Small intestine (tissue), 7 donors: ENCODE results near the gene MAP2K7. TPM values are rescaled to one million over a fixed set of nuclear protein-coding genes. Genes with fewer than 3 reads are reported as not detected.

ENCODE experiments used
- DNase-seq, 2 donors: peaks; one replicate each; pipeline versions ENCODE4 v3.0.0 to v3.0.0-alpha.2; 2013
- FAIRE-seq: peaks from 2 replicates; lab custom pipeline; 2012; peaks lifted over from hg19 to GRCh38; lab: Jason Lieb, UNC
- H3K27ac ChIP-seq, 3 donors: one replicate each; pipeline ENCODE4 v1.5.1; 2013; ENCODE audit warnings: low read length in 2 of 3, mild to moderate bottlenecking in 2 of 3, control low read depth in 1 of 3, inconsistent platforms in 1 of 3, low read depth in 1 of 3, moderate library complexity in 1 of 3
- H3K27me3 ChIP-seq, 3 donors: one replicate each; pipeline ENCODE4 v1.6.1; 2013; ENCODE audit warnings: low read length in 3 of 3, inconsistent platforms in 1 of 3; ENCODE audit not compliant: control insufficient read depth in 3 of 3, insufficient read depth in 3 of 3
- H3K36me3 ChIP-seq, 3 donors: one replicate each; pipeline ENCODE4 v1.6.1; 2013; ENCODE audit warnings: low read length in 3 of 3, inconsistent platforms in 1 of 3, low read depth in 1 of 3, mild to moderate bottlenecking in 1 of 3, moderate library complexity in 1 of 3; ENCODE audit not compliant: control insufficient read depth in 3 of 3, insufficient read depth in 2 of 3
- H3K4me1 ChIP-seq, 3 donors: one replicate each; pipeline ENCODE4 v1.6.1; 2013; ENCODE audit warnings: low read length in 2 of 3, inconsistent platforms in 1 of 3, low read depth in 1 of 3, mild to moderate bottlenecking in 1 of 3, moderate library complexity in 1 of 3; ENCODE audit not compliant: control insufficient read depth in 3 of 3, insufficient read depth in 2 of 3
- H3K4me3 ChIP-seq, 3 donors: one replicate each; pipeline ENCODE4 v1.5.1; 2013; ENCODE audit warnings: low read length in 3 of 3, control low read depth in 1 of 3, inconsistent platforms in 1 of 3, low read depth in 1 of 3, mild to moderate bottlenecking in 1 of 3, moderate library complexity in 1 of 3
- H3K9me3 ChIP-seq, 2 donors: one replicate each; pipeline ENCODE4 v1.6.1; 2013; ENCODE audit warnings: low read depth in 1 of 2, low read length in 1 of 2; ENCODE audit not compliant: control insufficient read depth in 2 of 2, insufficient read depth in 1 of 2
- WGBS, 3 donors: extraction: QIAGEN DNeasy Blood & Tissue Kit; methylation state at CpG; one replicate each; pipeline ENCODE4 v1.1.7; 2013; 5-methylcytosine and 5-hydroxymethylcytosine counted together
- polyA plus RNA-seq, 4 donors: library from polyadenylated mRNA; stranded (reverse) in 3 of 4; unstranded in 1 of 4; fragments of 200-250 nt in 3 of 4; fragments of 120-200 nt in 1 of 4; gene quantifications; one replicate each; pipeline versions ENCODE4 v1.2.1 to v1.2.3, GENCODE V29; 2013
- donor health status: healthy with polysubstance abuse.
- donor health status: control.
- donor health status: control.
- donor health status: Bipolar disorder and iron deficiency.
- donor health status: healthy.

Gene MAP2K7
- polyA plus RNA-seq, 4 donors, result 17.3 to 27.5 (median 21.6) TPM

DNA sequence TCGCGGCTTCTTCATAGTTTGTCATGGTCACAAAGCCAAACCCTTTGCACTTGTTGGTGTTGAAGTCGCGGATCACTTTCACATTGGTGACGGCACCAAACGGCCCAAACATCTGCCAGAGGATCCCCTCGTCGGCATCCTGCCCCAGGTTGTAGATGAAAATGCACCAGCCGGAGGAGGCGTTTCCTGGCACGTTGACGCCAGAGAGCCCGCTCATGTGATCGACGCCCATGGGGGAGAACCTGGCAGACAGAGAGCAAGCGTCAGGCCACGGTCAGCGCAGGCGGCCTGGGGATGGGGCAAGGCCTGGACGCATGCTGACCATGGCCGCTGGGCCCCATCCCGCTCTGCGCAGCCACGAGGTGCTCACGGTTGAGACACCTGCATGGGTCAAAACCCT, 59.9 kb downstream of the MAP2K7 start:
- Histone ChIP-seq H3K36me3 (peaks cover 17 to 72% (median 22%) of the 10 kb centered on the region in 3 donors), H3K4me1 (peaks cover 0 to 4% (median 0%) of the 10 kb centered on the region in 3 donors), H3K27me3 (no peaks in the 10 kb centered on the region), H3K27ac (no peak overlapping the region), H3K4me3 (no peak overlapping the region), H3K9me3 (no peaks in the 10 kb centered on the region)
- 95 to 97% (median 95%) methylated on average over 25 of the region's 25 CpGs for WGBS, 3 donors
- FAIRE-seq (no peak), DNase-seq (no peak)

Other genes starting within 250 kb of the MAP2K7 start
- 10 to 100 TPM in 1 of 4 donors, 1 to 10 TPM in 1, under 1 TPM in 1, not detected in 1; 0.78 to 10.2 (median 8.1) TPM for gene RETN, start 234.8 kb upstream of the MAP2K7 start, polyA plus RNA-seq
- 1 to 10 TPM in 1 of 4 donors, under 1 TPM in 3; 0.03 to 1.4 (median 0.48) TPM for gene MCEMP1, start 226.8 kb upstream of the MAP2K7 start, polyA plus RNA-seq
- gene TRAPPC5, start 223.0 kb upstream of the MAP2K7 start, polyA plus RNA-seq, result 100 to 1,000 TPM in 2 of 4 donors, 10 to 100 TPM in 2; 47.9 to 166 (median 95.4) TPM
- gene FCER2, start 201.7 kb upstream of the MAP2K7 start, polyA plus RNA-seq, result under 1 TPM in 2 of 4 donors, not detected in 2; 0.27 to 0.90 TPM
- gene CLEC4G, start 171.8 kb upstream of the MAP2K7 start, polyA plus RNA-seq, result 1 to 10 TPM in 1 of 4 donors, under 1 TPM in 2, not detected in 1; 0.18 to 1.9 (median 0.73) TPM
- gene CD209, start 156.3 kb upstream of the MAP2K7 start, polyA plus RNA-seq, result 10 to 100 TPM in 1 of 4 donors, 1 to 10 TPM in 2, under 1 TPM in 1; 0.67 to 13.6 (median 3.3) TPM
- gene CLEC4M, start 140.6 kb upstream of the MAP2K7 start, polyA plus RNA-seq, result under 1 TPM in 2 of 4 donors, not detected in 2; 0.12 to 0.61 TPM
- 1 to 10 TPM; 2.9 to 8.4 (median 5.6) TPM for gene EVI5L, start 73.7 kb upstream of the MAP2K7 start, polyA plus RNA-seq
- gene PRR36, start 29.5 kb upstream of the MAP2K7 start, polyA plus RNA-seq, result under 1 TPM in 2 of 4 donors, not detected in 2; 0.22 to 0.47 TPM
- under 1 TPM; 0.27 to 0.71 (median 0.60) TPM for gene LRRC8E, start 15.4 kb upstream of the MAP2K7 start, polyA plus RNA-seq
- gene TGFBR3L, start 11.0 kb downstream of the MAP2K7 start, polyA plus RNA-seq, result 1 to 10 TPM in 1 of 4 donors, under 1 TPM in 1, not detected in 2; 0.21 to 1.4 TPM
- gene SNAPC2, start 16.5 kb downstream of the MAP2K7 start, polyA plus RNA-seq, result 10 to 100 TPM; 12.4 to 17.3 (median 16.4) TPM
- 1 to 10 TPM in 1 of 4 donors, under 1 TPM in 1, not detected in 2; 0.77 to 1.1 TPM for gene CTXN1, start 22.3 kb downstream of the MAP2K7 start, polyA plus RNA-seq
- 10 to 100 TPM; 40.2 to 81.4 (median 68.9) TPM for gene TIMM44, start 39.8 kb downstream of the MAP2K7 start, polyA plus RNA-seq
- 10 to 100 TPM; 14.6 to 51.1 (median 26.4) TPM for gene ELAVL1, start 101.8 kb downstream of the MAP2K7 start, polyA plus RNA-seq
- 100 to 1,000 TPM; 156 to 831 (median 414) TPM for gene CCL25, start 148.9 kb downstream of the MAP2K7 start, polyA plus RNA-seq
- 1 to 10 TPM in 1 of 4 donors, under 1 TPM in 1, not detected in 2; 0.04 to 2.5 TPM for gene FBN3, start 245.7 kb downstream of the MAP2K7 start, polyA plus RNA-seq